ENCODE measurements around the gene ODF2L.

DNA sequence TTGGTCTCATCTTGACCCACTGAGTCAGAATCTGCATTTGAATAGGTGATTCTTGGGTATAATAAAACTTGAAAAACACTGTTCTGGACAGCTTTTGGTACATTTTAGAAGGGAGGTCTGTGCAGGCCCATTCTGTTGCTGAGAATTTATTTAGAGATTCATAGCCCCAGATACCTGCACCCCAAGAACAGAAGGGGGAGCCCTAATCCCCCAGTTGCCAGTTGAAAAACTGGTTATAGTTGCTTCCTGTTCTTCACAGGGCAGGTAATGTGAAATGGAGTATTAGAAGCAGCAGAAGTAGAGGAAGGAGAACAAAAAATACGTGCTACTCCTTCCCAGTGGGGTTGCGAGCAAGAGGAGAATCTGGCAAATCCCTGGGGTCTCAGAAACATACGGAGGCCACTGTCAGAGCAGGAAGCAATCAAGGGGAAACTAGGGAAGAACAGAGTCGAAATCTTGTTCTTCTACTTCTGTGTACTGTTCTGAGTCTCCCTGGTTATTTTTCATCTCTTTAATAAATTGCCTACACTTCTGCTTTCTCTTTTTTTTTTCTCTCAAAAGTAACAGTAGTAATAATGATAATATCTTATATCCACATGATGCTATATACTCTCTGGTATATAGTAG is 23.3 kb upstream of the ODF2L start:
- TF ChIP-seq, protein P1, sequence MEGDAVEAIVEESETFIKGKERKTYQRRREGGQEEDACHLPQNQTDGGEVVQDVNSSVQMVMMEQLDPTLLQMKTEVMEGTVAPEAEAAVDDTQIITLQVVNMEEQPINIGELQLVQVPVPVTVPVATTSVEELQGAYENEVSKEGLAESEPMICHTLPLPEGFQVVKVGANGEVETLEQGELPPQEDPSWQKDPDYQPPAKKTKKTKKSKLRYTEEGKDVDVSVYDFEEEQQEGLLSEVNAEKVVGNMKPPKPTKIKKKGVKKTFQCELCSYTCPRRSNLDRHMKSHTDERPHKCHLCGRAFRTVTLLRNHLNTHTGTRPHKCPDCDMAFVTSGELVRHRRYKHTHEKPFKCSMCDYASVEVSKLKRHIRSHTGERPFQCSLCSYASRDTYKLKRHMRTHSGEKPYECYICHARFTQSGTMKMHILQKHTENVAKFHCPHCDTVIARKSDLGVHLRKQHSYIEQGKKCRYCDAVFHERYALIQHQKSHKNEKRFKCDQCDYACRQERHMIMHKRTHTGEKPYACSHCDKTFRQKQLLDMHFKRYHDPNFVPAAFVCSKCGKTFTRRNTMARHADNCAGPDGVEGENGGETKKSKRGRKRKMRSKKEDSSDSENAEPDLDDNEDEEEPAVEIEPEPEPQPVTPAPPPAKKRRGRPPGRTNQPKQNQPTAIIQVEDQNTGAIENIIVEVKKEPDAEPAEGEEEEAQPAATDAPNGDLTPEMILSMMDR (IDR thresholded peaks at IDR 0.05 in 4 of 5, conservative IDR thresholded peaks at IDR 0.05 in 1 of 5): no peak
- no peak for TF ChIP-seq POLR2A (IDR thresholded peaks at IDR 0.05)
